HCT116 (cell line): Measurements from ENCODE around the gene KRT78. TPM values are rescaled to one million over a fixed set of nuclear protein-coding genes. Genes with fewer than 3 reads are reported as not detected.

Experiments used
- ATAC-seq: fragments of 200-7000 bp; cut with Tn5 transposase; 2 replicates; pipeline ENCODE4 v1.9.1; 2020; ENCODE audit warnings: mild to moderate bottlenecking, moderate library complexity
- BruUV-seq: library from RNA; stranded (reverse); fragments of 400-500 nt; replicated peaks from 2 replicates; lab custom pipeline; 2021; lab: Mats Ljungman, UMichigan
- CTCF ChIA-PET: fragments of 300-600 bp; sonication (Branson Sonifier 250); formaldehyde crosslinking; loops from one replicate; lab custom pipeline; 2021; ENCODE audit warnings: antibody characterized with exemption; lab: Charles Lee
- POLR2A ChIA-PET: fragments of 300-600, 350-600 bp; sonication (Branson Sonifier 250); formaldehyde crosslinking; loops from one replicate; lab custom pipeline; 2021; ENCODE audit warnings: antibody characterized with exemption; lab: Charles Lee
- RAD21 ChIA-PET, 2 experiments: fragments of 300-600 bp; sonication (Branson Sonifier 250); formaldehyde crosslinking; loops; one replicate each; lab custom pipeline; 2023; ENCODE audit warnings: low total read pairs in 2 of 2; ENCODE audit not compliant: uncharacterized antibody in 2 of 2, unreplicated experiment in 2 of 2, low non-redundant PET in 1 of 2; lab: Charles Lee
- DNase-seq: peaks from one replicate; pipeline ENCODE4 v3.0.0-alpha.2; 2010; ENCODE audit warnings: low read depth, low spot score
- H2AFZ ChIP-seq: fragments of 200-600 bp; shearing (Covaris generic), sonication (generic); 2 replicates; pipeline ENCODE4 v1.6.1; 2017; ENCODE audit warnings: low read depth, mixed run types, mixed read lengths, antibody characterized with exemption, low read length; ENCODE audit not compliant: poor library complexity, severe bottlenecking
- H3K27ac ChIP-seq: 2 replicates; pipeline ENCODE4 v1.5.1; 2012; ENCODE audit warnings: low read depth, low read length
- H3K27me3 ChIP-seq: fragments of 200-600 bp; sonication (generic); 2 replicates; pipeline ENCODE4 v1.6.1; 2016; ENCODE audit warnings: mixed run types, low read length, mixed read lengths; ENCODE audit not compliant: insufficient read depth
- H3K36me3 ChIP-seq, 2 experiments: fragments of 200-500 bp in 1 of 2; fragments of 200-600 bp in 1 of 2; sonication (Bioruptor generic) in 1 of 2; sonication (generic) in 1 of 2; 2 replicates each; pipeline versions ENCODE4 v1.5.1 to v1.6.1; 2014 to 2016; ENCODE audit warnings: low read length in 2 of 2, inconsistent platforms in 1 of 2, mixed read lengths in 1 of 2, mixed run types in 1 of 2; ENCODE audit not compliant: insufficient read depth in 2 of 2, control insufficient read depth in 1 of 2
- H3K4me1 ChIP-seq, 2 experiments: fragments of 200-600 bp in 1 of 2; sonication (generic) in 1 of 2; 2 replicates each; pipeline versions ENCODE4 v1.5.1 to v1.6.1; 2012 to 2017; ENCODE audit warnings: low read length in 2 of 2, inconsistent platforms in 1 of 2, mild to moderate bottlenecking in 1 of 2, mixed read lengths in 1 of 2, mixed run types in 1 of 2, moderate library complexity in 1 of 2; ENCODE audit not compliant: insufficient read depth in 2 of 2, control insufficient read depth in 1 of 2
- H3K4me2 ChIP-seq: fragments of 200-600 bp; sonication (generic); 2 replicates; pipeline ENCODE4 v1.6.1; 2017; ENCODE audit warnings: mixed run types, low read length, mixed read lengths
- H3K4me3 ChIP-seq, 2 experiments: fragments of 200-600 bp in 1 of 2; sonication (generic) in 1 of 2; replicated peaks in 1 of 2; 2 replicates each; pipeline ENCODE4 v1.5.1; 2011 to 2016; ENCODE audit warnings: low read length in 2 of 2, control low read depth in 1 of 2, low read depth in 1 of 2, mild to moderate bottlenecking in 1 of 2, mixed read lengths in 1 of 2, mixed run types in 1 of 2
- H3K79me2 ChIP-seq: fragments of 200-600 bp; sonication (generic); 2 replicates; pipeline ENCODE4 v1.6.1; 2017; ENCODE audit warnings: mild to moderate bottlenecking, mixed run types, low read length, moderate library complexity, mixed read lengths; ENCODE audit not compliant: insufficient read depth
- H3K9ac ChIP-seq: fragments of 200-600 bp; sonication (generic); 2 replicates; pipeline ENCODE4 v1.6.1; 2016; ENCODE audit warnings: low read length, mixed read lengths
- H3K9me2 ChIP-seq: fragments of 200-600 bp; sonication (generic), shearing (Covaris generic); 2 replicates; pipeline ENCODE4 v1.6.1; 2017; ENCODE audit warnings: mixed run types, mild to moderate bottlenecking, moderate library complexity; ENCODE audit not compliant: insufficient read depth
- H3K9me3 ChIP-seq, 2 experiments: fragments of 200-500 bp in 1 of 2; fragments of 200-600 bp in 1 of 2; sonication (Bioruptor generic) in 1 of 2; sonication (generic) in 1 of 2; 2 replicates each; pipeline ENCODE4 v1.6.1; 2014 to 2017; ENCODE audit warnings: low read length in 2 of 2, mixed read lengths in 2 of 2, inconsistent platforms in 1 of 2, low read depth in 1 of 2, mild to moderate bottlenecking in 1 of 2, mixed run types in 1 of 2, moderate library complexity in 1 of 2; ENCODE audit not compliant: control insufficient read depth in 1 of 2, insufficient read depth in 1 of 2
- H4K20me1 ChIP-seq: fragments of 200-600 bp; sonication (generic), shearing (Covaris generic); 2 replicates; pipeline ENCODE4 v1.6.1; 2017; ENCODE audit warnings: mixed run types, mild to moderate bottlenecking, moderate library complexity; ENCODE audit not compliant: insufficient read depth
- CBX3 ChIP-seq: IDR thresholded peaks from 2 replicates; pipeline ENCODE4 v1.6.1; 2012; ENCODE audit warnings: low read depth
- CTCF ChIP-seq, 3 experiments: fragments of 200-600 bp in 1 of 3; sonication (generic) in 1 of 3; IDR thresholded peaks in 2 of 3; conservative IDR thresholded peaks in 1 of 3; 2 replicates each; pipeline ENCODE4 v1.5.1; 2012 to 2017; ENCODE audit warnings: low read depth in 2 of 3, low read length in 2 of 3, antibody characterized with exemption in 1 of 3, borderline replicate concordance in 1 of 3, control low read depth in 1 of 3, mild to moderate bottlenecking in 1 of 3, mixed read lengths in 1 of 3, mixed run types in 1 of 3, moderate library complexity in 1 of 3; ENCODE audit not compliant: insufficient read depth in 1 of 3
- EGR1 ChIP-seq: IDR thresholded peaks from 2 replicates; pipeline ENCODE4 v1.6.1; 2012; ENCODE audit warnings: low read depth
- ELF1 ChIP-seq: IDR thresholded peaks from 2 replicates; pipeline ENCODE4 v1.6.1; 2012; ENCODE audit warnings: low read depth, borderline replicate concordance
- EZH2phosphoT487 ChIP-seq: fragments of 200-600 bp; IDR thresholded peaks from 2 replicates; pipeline ENCODE4 v1.6.1; 2018; ENCODE audit warnings: antibody characterized with exemption, borderline replicate concordance
- POLR2A ChIP-seq: IDR thresholded peaks from 2 replicates; pipeline ENCODE4 v1.7.0; 2011; ENCODE audit warnings: borderline replicate concordance; ENCODE audit not compliant: insufficient read depth, insufficient read length; ENCODE audit errors: extremely low read depth
- REST ChIP-seq: IDR thresholded peaks from 2 replicates; pipeline ENCODE4 v1.6.1; 2012; ENCODE audit warnings: low read depth
- SIN3A ChIP-seq: IDR thresholded peaks from 2 replicates; pipeline ENCODE4 v1.6.1; 2012; ENCODE audit warnings: low read depth
- SP1 ChIP-seq: IDR thresholded peaks from 2 replicates; pipeline ENCODE4 v1.6.1; 2012; ENCODE audit warnings: low read depth
- SRF ChIP-seq: IDR thresholded peaks from 2 replicates; pipeline ENCODE4 v1.6.1; 2012; ENCODE audit warnings: low read depth
- TCF7L2 ChIP-seq: IDR thresholded peaks from 2 replicates; pipeline ENCODE4 v1.7.0; 2011; ENCODE audit warnings: borderline replicate concordance, inconsistent platforms; ENCODE audit not compliant: insufficient read depth, insufficient read length; ENCODE audit errors: extremely low read depth
- ZBTB33 ChIP-seq: IDR thresholded peaks from 2 replicates; pipeline ENCODE4 v1.6.1; 2011; ENCODE audit warnings: mild to moderate bottlenecking, low read length, moderate library complexity; ENCODE audit not compliant: insufficient replicate concordance; ENCODE audit errors: extremely low read depth
- ZNF274 ChIP-seq: fragments of 200-500 bp; sonication (Bioruptor generic); IDR thresholded peaks from 2 replicates; pipeline ENCODE4 v1.6.1; 2014; ENCODE audit warnings: mild to moderate bottlenecking, low read depth, low read length, inconsistent platforms
- intact Hi-C: fragments of 100-400 bp; cut with micrococcal nuclease; formaldehyde crosslinking; loops from 2 replicates; pipeline ENCODE4 v1.10.0; 2022
- total RNA-seq: library from RNA; stranded (reverse); gene quantifications from one replicate; pipeline ENCODE4 v1.2.1, GENCODE V29; 2021; ENCODE audit not compliant: unreplicated experiment

KRT78 gene
- total RNA-seq, 1 experiment from 2014 or later, result not detected

GRCh38 chr12:52788876-52789636 lies 59.7 kb downstream of the KRT78 start:
- H3K79me2 ChIP-seq, result no peaks in the 10 kb centered on the region
- H3K4me2 ChIP-seq, result no peak overlapping the region
- no peak for TF ChIP-seq SIN3A
- TF ChIP-seq ZBTB33, result no peak
- TF ChIP-seq CBX3, result no peak
- no peak for TF ChIP-seq SP1
- TF ChIP-seq ZNF274, result no peak
- no peak for TF ChIP-seq POLR2A
- TF ChIP-seq EGR1, result no peak
- TF ChIP-seq CTCF (IDR thresholded peaks at IDR 0.05 in 2 of 3, conservative IDR thresholded peaks at IDR 0.05 in 1 of 3; ENCODE audit: borderline replicate concordance in 1 of 3, insufficient read depth in 1 of 3, low read depth in 2 of 3, low read length in 2 of 3), result no peak
- TF ChIP-seq ELF1, result no peak
- TF ChIP-seq EZH2phosphoT487, result no peak
- no peak for TF ChIP-seq TCF7L2
- TF ChIP-seq SRF, result no peak
- no peak for TF ChIP-seq REST
- ChIA-PET POLR2A (interaction anchor here (0.6 kb wide), 1 partner anchor 12 kb away, joined by 3 read pairs; the partner anchor contains the start of gene KRT76), RAD21 (no interaction called here), CTCF (no interaction called here)
- ATAC-seq (no peak), DNase-seq (no peak)
- no peak overlapping the region for H2AFZ ChIP-seq
- no peak overlapping the region for H3K4me3 ChIP-seq
- intact Hi-C loops, result no loop called here
- H3K27ac ChIP-seq, result no peak overlapping the region
- H3K36me3 ChIP-seq, result no peaks in the 10 kb centered on the region
- H3K27me3 ChIP-seq, result peaks cover 5% of the 10 kb centered on the region; the same call in 1 of the 2 replicates
- no peaks in the 10 kb centered on the region for H4K20me1 ChIP-seq
- no peak overlapping the region for H3K9ac ChIP-seq
- no peaks in the 10 kb centered on the region for H3K9me2 ChIP-seq
- no TSS peak for BruUV-seq
- H3K9me3 ChIP-seq, result no peaks in the 10 kb centered on the region
- peaks cover 0 to under 1% of the 10 kb centered on the region in 2 experiments; a peak in 1 of 4 replicates for H3K4me1 ChIP-seq
